HG03103 (cell line): ENCODE results near the gene UNC13B.
"Not testable (repeated sequence)": the region's sequence is repeated elsewhere in the genome, so short reads cannot be mapped to it uniquely, and the experiment has no call there.

Experiments
- ATAC-seq: cut with Tn5 transposase; IDR thresholded peaks from one replicate; pipeline ENCODE4 v1.9.1; 2021; ENCODE audit warnings: low read depth; ENCODE audit not compliant: unreplicated experiment

The UNC13B gene

GRCh38 chr9:35162605-35163315, 951 bp downstream of the UNC13B start:
- ATAC-seq, result no peak

- no peak for ATAC-seq
These were observed 1.6 kb downstream of the UNC13B start for GRCh38 chr9:35163413-35163812.

- no peak for ATAC-seq
These were observed 2.9 kb downstream of the UNC13B start for GRCh38 chr9:35164711-35165110.

DNA sequence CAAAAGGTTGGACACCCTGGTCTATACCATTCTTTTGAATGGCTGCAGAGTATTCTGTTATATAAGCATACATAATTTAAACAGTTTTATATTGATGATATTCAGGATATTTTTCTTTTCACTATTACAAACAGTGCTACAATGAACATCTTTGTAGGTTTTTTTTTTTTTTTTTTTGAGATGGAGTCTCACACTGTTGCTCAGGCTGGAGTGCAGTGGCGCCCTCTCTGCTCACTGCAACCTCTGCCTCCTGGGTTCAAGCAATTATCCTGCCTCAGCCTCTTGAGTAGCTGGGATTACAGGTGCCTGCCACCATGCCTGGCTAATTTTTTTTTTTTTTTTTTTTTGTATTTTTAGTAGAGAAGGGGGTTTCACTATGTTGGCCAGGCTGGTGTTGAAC, 5.6 kb downstream of the UNC13B start:
- not testable (repeated sequence) for ATAC-seq

- no peak for ATAC-seq
These were observed 7.2 kb downstream of the UNC13B start for GRCh38 chr9:35168963-35169362.

- no peak for ATAC-seq
These were observed 11.1 kb downstream of the UNC13B start for GRCh38 chr9:35172878-35173277.

- no peak for ATAC-seq
These were observed 15.7 kb downstream of the UNC13B start for GRCh38 chr9:35177520-35177919.

DNA sequence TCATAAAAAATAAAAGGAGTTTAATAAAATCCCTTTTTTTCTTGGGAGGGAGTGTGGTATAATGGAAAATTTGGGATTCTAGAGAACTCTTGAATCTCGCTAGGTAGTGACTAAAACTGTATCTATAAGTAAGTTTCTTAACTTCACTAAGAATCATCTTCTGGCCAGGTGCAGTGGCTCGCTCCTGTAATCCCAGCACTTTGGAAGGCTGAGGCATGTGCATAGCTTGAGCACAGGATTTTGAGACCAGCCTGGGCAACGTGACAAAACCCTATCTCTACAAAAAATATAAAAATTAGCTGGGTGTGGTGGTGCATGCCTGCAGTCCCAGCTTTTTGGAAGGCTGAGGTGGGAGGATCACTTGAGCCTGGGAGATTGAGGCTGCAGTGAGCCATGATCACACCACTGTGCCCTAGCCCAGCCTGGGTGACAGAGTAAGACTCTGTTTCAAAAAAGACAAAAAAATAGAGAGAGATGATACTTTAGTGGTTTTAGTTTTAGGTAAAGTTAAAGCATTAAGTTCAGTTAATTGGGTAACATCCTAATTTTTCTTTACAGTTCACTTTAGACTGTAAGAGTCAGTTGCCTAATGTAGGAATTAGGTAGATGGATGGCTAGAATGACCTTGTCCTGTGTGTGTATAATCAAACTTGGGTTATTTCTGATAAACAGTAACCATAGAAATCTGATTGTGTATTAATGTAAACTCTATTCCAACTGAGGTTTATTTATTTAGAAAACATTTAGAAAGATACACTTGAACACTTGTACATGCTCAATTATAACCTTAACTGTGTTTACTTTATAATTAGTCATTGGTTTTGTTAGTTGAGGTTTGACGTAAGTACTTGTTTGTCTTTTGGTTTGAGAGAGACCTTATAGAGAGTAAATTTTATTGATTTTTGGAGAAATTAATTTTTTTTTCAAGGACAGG, 17.8 kb downstream of the UNC13B start:
- no peak for ATAC-seq

- ATAC-seq, result no peak
These were observed 19.0 kb downstream of the UNC13B start for GRCh38 chr9:35180801-35181200.

- not testable (repeated sequence) for ATAC-seq
These were observed 20.6 kb downstream of the UNC13B start for GRCh38 chr9:35182401-35182800.

GRCh38 chr9:35182996-35183754, 21.4 kb downstream of the UNC13B start:
- not testable (repeated sequence) for ATAC-seq

DNA sequence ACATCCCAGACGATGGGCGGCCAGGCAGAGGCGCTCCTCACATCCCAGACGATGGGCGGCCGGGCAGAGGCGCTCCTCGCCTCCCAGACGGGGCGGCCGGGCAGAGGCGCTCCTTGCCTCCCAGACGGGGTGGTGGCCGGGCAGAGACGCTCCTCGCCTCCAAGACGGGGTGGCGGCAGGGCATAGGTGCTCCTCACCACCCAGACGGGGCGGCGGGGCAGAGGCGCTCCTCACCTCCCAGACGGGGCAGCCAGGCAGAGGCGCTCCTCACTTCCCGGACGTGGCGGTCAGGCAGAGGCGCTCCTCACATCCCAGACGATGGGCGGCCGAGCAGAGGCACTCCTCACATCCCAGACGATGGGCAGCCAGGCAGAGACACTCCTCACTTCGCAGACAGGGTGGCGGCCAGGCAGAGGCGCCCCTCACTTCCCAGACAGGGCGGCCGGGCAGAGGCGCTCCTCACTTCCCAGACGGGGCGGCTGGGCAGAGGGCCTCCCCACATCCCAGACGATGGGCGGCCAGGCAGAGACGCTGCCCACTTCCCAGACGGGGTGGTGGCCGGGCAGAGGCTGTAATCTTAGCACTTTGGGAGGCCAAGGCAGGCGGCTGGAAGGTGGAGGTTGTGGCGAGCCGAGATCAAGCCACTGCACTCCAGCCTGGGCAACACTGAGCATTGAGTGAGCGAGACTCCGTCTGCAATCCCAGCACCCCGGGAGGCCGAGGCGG, 22.1 kb downstream of the UNC13B start:
- ATAC-seq, result not testable (repeated sequence)

- no peak for ATAC-seq
These were observed 24.7 kb downstream of the UNC13B start for GRCh38 chr9:35186524-35186923.

GRCh38 chr9:35190203-35190602, 28.4 kb downstream of the UNC13B start:
- ATAC-seq, result no peak

DNA sequence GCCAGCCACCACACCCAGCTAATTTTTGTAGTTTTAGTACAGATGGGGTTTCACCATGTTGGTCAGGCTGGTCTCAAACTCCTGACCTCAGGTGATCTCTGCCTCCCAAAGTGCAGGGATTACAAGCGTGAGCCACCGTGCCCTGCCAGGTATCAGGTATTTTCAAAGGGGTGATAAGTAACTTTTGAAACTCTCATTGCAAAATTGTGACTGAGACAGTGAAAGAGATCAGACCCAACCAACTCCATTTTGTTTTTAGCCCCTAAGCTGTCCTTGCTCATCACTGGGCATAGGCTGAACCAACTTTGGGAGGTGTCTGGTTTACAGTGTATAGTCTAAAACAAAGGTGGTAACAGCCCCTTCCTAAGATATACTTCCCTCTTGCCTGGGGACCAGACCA, 29.3 kb downstream of the UNC13B start:
- ATAC-seq, result no peak

- no peak for ATAC-seq
These were observed 32.0 kb downstream of the UNC13B start for GRCh38 chr9:35193762-35194161.

- ATAC-seq, result no peak
These were observed 33.9 kb downstream of the UNC13B start for GRCh38 chr9:35195683-35196082.

DNA sequence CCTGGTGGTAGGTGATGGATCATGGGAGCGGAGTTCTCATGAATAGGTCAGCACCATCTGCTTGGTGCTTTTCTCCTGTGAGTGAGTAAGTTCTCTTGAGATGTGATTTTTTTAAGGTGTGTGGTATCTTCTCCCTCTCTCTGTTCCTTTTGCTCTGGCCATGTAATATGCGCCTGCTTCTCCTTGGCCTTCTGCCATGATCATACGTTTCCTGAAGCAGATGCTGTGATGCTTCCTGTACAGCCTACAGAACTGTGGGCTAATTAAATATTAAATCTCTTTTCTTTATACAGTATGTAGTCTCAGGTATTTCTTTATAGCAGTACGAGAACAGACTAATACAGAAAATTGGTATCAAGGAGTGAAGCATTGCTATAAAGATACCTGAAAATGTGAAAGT, 36.4 kb downstream of the UNC13B start:
- no peak for ATAC-seq

DNA sequence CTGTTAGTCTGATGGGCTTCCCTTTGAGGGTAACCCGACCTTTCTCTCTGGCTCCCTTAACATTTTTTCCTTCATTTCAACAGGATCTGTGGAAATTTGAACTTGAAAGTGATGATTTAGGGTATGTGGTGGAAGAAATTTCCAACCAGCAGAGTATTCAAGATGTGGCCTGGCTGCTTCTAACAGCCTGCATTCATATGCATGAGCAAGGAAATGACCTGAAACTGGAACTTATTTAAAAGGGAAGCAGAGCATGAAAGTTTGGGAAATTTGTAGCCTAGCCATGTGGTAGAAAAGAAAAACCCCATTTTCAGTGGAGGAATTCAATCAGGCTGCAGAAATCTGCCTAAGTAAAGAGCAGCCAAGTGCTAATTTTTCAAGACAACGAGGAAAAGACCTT, 41.7 kb downstream of the UNC13B start:
- no peak for ATAC-seq

DNA sequence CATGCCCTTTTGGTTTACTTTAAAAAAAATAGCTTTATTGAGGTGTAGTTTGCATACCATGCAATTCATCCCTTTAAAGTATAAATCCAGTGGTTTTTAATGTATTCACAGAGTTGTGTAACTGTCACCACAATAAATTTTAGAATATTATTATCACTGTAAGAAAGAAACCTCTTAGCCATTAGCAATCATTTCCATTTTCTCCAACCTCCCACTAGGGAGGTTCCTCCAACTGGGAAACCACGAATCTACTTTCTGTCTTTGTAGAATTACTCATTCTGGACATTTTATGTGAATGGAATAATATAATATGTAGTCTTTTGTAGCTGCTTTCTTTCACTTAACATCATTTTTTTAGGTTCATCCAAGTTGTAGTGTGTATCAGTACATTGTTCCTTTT, 43.5 kb downstream of the UNC13B start:
- no peak for ATAC-seq
